Vagina (tissue), 2 donors: Measurements from ENCODE around the gene EFCAB6.

Experiments
- POLR2A ChIP-seq, 2 donors: fragments of 450-650 bp; IDR thresholded peaks; one replicate each; pipeline ENCODE4 v1.6.1; 2017; ENCODE audit warnings: antibody characterized with exemption in 2 of 2, mild to moderate bottlenecking in 2 of 2, moderate library complexity in 2 of 2
- POLR2AphosphoS5 ChIP-seq, 2 donors: sonication (generic); formaldehyde crosslinking; IDR thresholded peaks; one replicate each; pipeline ENCODE4 v1.9.0; 2017; ENCODE audit warnings: antibody characterized with exemption in 2 of 2, mild to moderate bottlenecking in 2 of 2, low read depth in 1 of 2; ENCODE audit not compliant: insufficient read depth in 1 of 2
- TF ChIP-seq, protein P1 (sequence below), 3 experiments: fragments of 450-650 bp in 2 of 3; fragments of 200-600 bp in 1 of 3; sonication (generic) in 1 of 3; IDR thresholded peaks; one replicate each; pipeline ENCODE4 v1.5.1; 2017 to 2019; ENCODE audit warnings: antibody characterized with exemption in 3 of 3, mild to moderate bottlenecking in 2 of 3, moderate library complexity in 2 of 3

GRCh38 chr22:43505896-43506295, 306.2 kb downstream of the EFCAB6 start:
- TF ChIP-seq POLR2A (IDR thresholded peaks at IDR 0.05), result no peak
- TF ChIP-seq, protein P1, sequence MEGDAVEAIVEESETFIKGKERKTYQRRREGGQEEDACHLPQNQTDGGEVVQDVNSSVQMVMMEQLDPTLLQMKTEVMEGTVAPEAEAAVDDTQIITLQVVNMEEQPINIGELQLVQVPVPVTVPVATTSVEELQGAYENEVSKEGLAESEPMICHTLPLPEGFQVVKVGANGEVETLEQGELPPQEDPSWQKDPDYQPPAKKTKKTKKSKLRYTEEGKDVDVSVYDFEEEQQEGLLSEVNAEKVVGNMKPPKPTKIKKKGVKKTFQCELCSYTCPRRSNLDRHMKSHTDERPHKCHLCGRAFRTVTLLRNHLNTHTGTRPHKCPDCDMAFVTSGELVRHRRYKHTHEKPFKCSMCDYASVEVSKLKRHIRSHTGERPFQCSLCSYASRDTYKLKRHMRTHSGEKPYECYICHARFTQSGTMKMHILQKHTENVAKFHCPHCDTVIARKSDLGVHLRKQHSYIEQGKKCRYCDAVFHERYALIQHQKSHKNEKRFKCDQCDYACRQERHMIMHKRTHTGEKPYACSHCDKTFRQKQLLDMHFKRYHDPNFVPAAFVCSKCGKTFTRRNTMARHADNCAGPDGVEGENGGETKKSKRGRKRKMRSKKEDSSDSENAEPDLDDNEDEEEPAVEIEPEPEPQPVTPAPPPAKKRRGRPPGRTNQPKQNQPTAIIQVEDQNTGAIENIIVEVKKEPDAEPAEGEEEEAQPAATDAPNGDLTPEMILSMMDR (IDR thresholded peaks at IDR 0.05), result no peak
- no peak for TF ChIP-seq POLR2AphosphoS5 (IDR thresholded peaks at IDR 0.05; ENCODE audit: insufficient read depth in 1 of 2, low read depth in 1 of 2)
